GM18868 (cell line): ENCODE measurements around the gene GGA1.
"Not testable (repeated sequence)": the region's sequence is repeated elsewhere in the genome, so short reads cannot be mapped to it uniquely, and the experiment has no call there.

Experiments used
- ATAC-seq: cut with Tn5 transposase; IDR thresholded peaks from one replicate; pipeline ENCODE4 v1.9.1; 2021; ENCODE audit warnings: mild to moderate bottlenecking, moderate library complexity; ENCODE audit not compliant: unreplicated experiment

Gene GGA1

DNA sequence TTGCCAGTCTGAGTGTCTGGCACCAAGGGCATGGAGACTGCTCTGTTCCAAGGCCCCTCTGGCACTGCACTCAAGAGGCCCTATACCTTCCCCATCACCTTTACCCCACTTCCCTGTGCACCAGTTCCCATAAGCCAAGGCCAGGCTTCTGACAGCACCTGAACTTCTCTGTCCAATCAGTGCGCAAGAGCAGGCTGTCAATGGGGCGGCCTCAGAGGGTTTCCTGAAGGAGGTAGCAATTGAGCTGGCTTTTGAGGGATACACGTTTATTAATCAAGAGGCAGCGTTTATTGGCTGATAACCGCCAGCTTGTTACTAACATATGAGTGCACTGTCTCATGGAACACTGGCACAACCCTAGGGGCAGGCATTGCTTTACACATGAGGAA lies 32.9 kb downstream of the GGA1 start:
- no peak for ATAC-seq

DNA sequence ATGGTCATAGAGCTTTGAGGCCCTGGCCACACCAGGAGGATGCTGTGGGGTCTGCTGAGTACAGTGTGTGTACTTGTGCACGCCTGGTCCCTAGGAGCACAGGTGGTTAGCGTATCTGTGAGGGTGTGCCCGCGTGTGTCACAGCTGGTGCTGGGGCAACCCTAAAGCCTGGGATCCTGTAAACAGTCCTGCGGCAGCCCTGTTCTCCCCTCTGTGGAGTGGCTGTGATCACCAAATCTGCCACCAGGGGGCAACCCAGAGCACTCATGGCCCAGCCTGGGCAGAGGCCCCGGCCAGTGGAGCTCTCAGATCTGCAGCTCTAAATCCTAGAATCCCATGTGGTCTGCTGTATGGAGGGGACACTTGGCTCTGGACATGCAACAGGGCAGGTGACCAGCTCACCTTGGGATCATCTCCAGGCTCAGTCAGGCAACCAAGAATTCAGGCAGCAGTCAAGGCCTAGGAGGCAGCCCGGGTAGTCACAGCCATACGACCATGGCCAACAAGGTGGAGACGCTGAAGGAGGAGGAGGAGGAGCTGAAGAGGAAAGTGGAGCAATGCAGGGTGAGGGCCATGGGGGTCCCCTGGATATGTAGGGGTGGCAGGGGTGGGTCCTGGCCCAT lies 34.7 kb downstream of the GGA1 start:
- no peak for ATAC-seq

- ATAC-seq, result no peak
These were observed 38.7 kb downstream of the GGA1 start for GRCh38 chr22:37647317-37647716.

DNA sequence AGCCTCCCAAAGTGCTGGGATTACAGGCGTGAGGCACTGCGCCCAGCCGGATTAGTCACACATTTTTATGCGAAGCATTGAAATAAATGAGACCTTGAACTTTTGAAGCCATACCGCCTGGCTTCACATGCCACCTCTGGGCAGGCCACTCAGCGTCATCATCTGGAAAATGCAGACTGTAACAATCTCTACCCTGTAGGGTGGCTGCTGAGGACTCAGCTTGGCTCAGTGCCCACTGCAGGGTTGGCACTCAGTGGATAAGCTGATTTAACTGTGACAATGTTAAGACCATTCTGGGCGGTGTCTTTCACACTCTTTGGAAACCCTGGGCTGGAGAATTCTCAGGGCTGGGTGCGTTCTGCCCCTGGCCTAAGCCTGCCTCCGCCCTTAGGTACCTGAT lies 39.3 kb downstream of the GGA1 start:
- no peak for ATAC-seq

DNA sequence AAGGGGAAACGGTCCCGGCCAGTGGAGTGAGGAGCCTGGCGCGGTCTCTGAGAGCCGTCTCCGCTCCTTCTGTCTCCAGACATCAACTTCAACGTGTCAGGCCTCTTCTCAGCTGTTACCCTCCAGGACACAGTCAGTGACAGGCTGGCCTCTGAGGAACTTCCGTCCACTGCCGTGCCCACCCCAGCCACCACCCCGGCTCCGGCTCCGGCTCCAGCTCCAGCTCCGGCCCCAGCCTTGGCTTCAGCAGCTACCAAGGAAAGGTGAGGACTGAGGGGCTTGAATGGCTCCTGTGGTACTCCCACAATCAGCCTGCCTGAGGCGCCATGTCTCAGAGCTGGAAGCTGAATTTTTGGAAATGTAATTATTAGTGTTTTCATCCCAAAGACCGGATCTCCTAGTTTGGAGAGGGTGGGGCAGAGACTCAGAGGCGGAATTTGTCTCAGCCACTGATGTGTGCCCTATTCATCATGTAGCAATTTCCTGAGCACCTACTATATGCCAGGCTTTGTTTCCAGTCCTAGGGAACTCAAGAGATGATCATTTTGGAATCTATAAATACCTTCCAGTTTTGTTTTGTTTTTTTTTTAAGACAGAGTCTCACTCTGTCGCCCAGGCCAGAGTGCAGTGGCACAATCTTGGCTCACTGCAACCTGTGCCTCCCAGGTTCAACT lies 42.0 kb downstream of the GGA1 start:
- ATAC-seq, result no peak

- no peak for ATAC-seq
These were observed 46.1 kb downstream of the GGA1 start for GRCh38 chr22:37654563-37655251.

DNA sequence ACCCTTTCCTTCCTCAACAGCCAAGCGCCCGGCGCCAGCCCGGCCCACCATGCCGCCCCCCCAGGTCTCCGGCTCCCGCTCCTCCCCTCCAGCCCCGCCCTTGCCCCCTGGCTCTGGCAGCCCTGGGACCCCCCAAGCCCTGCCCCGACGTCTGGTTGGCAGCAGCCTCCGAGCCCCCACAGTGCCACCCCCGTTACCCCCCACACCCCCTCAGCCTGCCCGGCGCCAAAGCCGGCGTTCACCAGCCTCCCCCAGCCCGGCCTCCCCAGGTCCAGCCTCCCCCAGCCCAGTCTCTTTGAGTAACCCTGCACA lies 46.6 kb downstream of the GGA1 start:
- ATAC-seq, result no peak

- ATAC-seq, result not testable (repeated sequence)
These were observed 47.9 kb downstream of the GGA1 start for GRCh38 chr22:37656583-37656982.

DNA sequence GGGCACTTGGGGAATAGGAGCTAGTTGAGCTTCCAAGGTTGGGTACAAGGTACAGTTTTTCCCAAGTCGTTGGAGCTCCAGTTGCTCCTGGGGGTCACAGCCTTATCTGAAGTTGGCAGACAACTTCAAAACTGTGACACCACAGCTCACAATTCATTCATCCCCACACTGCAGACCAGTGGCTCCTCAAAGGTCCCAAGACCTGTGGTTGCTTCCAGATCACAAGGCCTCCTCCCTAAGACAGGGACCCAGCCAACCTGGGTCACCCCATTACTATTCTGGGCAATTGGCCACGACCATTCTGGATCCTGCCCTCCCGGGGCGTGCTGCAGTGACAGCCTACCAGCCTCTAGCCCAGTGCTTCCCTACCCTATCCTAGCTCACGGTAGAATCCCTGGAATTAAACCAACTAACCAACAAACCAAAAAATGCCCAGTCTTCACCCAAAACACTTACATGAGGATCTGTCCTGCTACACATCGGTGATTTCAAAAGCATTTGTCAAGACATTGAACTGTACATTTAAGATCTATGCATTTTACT lies 49.0 kb downstream of the GGA1 start:
- ATAC-seq, result no peak

- peak; percentile 87 for ATAC-seq
These were observed 49.8 kb downstream of the GGA1 start, which contains the start of gene PDXP for GRCh38 chr22:37658133-37659065. PDXP (plus strand) TSS chr22:37658723; CDS start chr22:37658783, 60 bp downstream.

GRCh38 chr22:37659066-37659896 lies 50.6 kb downstream of the GGA1 start:
- peak; percentile 2 for ATAC-seq

- ATAC-seq, result no peak
These were observed 51.5 kb downstream of the GGA1 start for GRCh38 chr22:37659897-37660708.

DNA sequence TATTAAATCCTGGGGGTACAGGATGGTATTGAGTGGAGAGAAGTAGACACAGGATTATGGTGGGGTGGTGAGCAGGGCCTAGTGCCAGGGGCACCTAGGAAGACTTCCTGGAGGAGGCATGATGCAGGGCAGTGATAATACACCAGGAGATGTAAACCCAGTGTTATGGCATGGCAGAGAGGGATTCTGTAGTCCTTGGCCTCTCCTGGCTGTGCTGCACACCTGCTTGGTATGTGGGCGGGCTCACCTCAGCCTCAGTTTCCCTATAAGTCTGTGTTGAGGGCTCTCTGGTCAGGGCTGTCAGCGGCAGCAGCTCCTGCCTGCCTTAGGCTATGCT lies 52.0 kb downstream of the GGA1 start:
- no peak for ATAC-seq

DNA sequence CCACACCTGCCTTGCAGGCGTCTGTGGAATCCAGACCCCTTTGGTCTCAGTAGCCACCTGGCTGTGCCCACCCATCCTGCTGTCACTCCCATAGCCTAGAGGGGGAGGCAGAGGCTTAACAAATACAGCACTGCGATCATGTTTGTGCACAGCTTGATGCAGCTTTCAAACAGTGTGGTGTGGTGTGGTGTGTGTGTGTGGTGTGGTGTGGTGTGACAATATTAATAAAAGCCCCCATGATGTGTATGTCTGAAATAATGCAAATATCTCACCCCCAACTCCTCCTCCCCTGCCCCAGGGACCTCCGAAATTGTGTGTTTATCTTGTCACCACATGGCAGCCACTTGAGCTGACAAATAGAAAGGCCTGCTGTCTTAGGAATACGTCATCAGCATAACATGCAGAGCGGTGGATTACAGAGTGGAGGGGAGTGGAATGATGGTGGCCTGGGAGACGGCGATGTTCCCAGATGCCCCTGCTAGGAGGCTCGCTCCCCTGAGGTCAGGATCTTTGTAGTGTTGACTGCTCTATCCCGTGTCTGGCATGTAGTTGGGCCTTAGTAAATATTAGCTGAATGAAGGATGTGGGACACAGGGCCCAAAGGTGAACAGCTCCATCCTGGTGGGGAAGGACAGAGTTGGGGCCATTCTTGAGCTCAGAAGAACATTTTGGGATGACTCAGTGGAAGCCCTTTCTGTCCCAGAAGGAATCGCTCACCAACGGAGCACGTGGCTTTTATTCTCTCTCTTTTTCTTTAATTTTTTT lies 52.7 kb downstream of the GGA1 start:
- ATAC-seq, result no peak

GRCh38 chr22:37662039-37662438 lies 53.4 kb downstream of the GGA1 start:
- ATAC-seq, result no peak

GRCh38 chr22:37663521-37664140 lies 55.0 kb downstream of the GGA1 start:
- no peak for ATAC-seq

DNA sequence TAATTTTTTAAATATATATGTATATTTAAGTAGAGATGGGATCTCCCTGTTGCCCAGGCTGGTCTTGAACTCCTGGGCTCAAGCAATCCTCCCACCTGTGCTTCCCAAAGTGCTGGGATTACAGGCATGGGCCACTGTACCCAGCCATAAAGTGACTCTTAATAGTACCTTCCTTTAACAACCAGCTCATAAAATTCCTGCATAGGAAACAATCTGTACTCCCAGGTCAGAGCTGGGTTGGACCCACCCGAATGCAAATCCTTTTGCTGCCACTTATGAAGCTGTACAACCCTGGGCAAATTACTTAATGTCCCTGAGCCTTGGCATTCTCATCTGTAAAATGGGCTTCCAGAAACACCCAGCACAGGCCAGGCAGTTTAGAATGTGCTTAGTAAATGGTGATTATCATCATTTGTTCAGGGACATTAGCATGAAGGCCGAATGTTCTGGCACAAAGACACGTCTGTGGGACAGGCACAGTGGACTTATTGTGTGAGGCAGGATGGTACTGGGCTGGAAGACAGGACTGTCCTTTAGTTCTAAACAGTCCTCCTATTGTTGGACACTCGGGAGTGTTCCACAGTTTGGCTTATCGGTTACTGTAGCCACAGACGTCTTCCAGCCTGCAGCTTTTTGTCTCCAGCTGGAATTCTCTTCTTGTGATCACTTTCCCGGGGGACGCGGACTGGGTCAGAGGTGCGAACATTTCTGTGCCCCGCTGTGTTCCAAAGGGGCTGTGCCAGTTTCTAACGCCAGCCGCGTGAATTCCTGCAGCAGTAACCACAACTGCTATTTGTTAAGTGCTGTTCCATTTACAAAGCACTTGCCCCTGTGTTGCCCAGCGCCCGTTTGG lies 55.8 kb downstream of the GGA1 start:
- no peak for ATAC-seq
